SH-SY5Y (cell line): ENCODE results near the gene FAM184A.

ENCODE experiments used
- GATA2 ChIP-seq: IDR thresholded peaks from 2 replicates; pipeline ENCODE4 v1.6.1; 2011; ENCODE audit warnings: mild to moderate bottlenecking, low read depth, low read length
- GATA3 ChIP-seq: IDR thresholded peaks from 2 replicates; pipeline ENCODE4 v1.6.1; 2011; ENCODE audit warnings: low read depth, mild to moderate bottlenecking, low read length, moderate library complexity

DNA sequence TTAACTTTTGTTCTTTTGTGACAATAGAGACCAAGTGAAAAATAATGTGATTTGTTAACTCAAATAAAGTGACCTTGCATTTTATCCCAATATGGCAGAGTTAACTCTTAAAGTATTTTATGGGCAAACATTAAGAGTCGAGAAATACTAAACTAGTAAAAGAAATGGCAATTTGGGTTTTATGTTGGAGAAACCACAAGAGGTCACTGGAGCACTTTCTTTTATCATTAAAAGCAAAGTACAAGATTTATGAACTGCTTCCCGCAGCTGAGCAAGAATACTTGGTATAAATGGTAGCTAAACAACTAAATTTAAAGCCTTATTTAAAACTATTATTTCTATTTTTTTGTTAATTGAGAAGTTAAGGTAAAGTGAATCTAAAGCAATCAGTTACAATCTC is 110.0 kb downstream of the FAM184A start:
- no peak for TF ChIP-seq GATA2
- no peak for TF ChIP-seq GATA3
